ENCODE results near the gene DOCK4.

The DOCK4 gene

DNA sequence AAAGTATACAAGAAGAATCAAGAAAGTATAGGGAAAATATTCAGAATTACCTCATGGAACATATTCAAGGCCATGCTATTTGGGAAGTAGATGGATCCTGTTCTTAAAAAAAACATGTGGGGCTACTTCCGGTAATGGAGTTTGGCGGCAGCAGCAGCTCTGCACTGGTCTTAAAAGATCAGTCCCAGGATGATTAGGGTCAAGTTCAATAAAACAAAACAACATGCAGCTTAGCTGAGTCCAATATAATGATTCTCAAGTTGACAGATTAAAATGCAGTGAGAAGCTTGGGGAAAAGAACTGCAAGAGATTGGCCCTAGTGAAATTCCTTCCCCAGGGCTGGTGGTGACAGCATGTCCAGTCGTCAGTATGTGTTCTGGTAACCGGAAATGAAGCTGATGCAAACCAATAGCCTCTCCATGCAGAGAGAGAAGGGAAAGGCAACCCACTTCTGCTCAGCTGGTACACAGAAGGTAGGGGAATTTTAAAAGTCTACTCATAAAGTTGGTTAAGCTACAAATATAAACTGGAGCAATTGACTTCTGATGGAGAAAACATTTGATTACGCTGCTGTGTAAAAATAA, 338.8 kb downstream of the DOCK4 start:
- no peak for DNase-seq (ENCODE audit: low read depth in 2 of 3, low spot score in 2 of 3)

GRCh38 chr7:111866787-111867186, 339.4 kb downstream of the DOCK4 start:
- no peak for DNase-seq (ENCODE audit: low read depth in 2 of 3, low spot score in 2 of 3)

DNA sequence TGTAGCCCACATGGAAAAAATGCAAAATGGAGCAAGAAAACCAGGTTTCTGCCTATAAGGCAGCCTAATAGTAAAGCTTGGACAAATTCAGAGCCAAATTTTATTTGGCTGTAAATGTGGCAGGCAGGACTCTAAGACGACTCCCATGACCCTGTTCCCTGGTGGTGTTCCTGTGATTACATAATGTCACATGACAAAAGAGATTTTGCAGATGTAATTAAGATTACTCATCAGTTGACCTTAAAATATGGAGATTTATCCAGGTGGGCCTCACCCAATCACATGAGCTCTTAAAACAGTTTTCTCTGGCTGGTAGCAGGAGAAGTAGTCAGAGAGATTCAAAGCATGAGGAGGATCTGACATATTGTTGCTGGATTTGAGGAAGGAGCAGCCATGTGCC, 340.8 kb downstream of the DOCK4 start:
- DNase-seq (ENCODE audit: low read depth in 2 of 3, low spot score in 2 of 3), result no peak

GRCh38 chr7:111864291-111864976, 341.8 kb downstream of the DOCK4 start:
- DNase-seq (ENCODE audit: low read depth in 2 of 3, low spot score in 2 of 3), result no peak

GRCh38 chr7:111863269-111863668, 342.9 kb downstream of the DOCK4 start:
- DNase-seq (ENCODE audit: low read depth in 2 of 3, low spot score in 2 of 3), result no peak

- DNase-seq (ENCODE audit: low read depth in 2 of 3, low spot score in 2 of 3), result no peak
Observed at GRCh38 chr7:111860248-111860647, 346.0 kb downstream of the DOCK4 start.

DNA sequence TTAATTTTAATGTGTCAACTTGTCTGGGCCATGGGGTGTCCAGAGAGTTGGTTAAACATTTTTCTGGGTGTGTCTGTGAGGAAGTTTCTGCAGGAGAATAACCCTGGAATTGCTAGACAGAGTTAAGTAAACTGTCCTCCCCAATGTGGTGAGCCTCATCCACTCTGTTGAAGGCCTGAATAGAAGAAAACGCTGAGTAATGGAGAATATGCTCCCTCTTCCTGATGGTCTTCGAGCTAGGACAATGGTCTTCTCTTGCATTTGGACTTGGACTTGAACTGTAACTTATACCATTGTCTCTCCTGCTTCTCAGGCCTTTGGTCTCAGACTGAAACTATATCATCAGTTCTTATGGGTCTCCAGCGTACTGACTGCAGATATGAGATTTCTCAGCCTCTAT, 347.9 kb downstream of the DOCK4 start:
- no peak for DNase-seq (ENCODE audit: low read depth in 2 of 3, low spot score in 2 of 3)

GRCh38 chr7:111855842-111856227, 350.4 kb downstream of the DOCK4 start:
- no peak for DNase-seq (ENCODE audit: low read depth in 2 of 3, low spot score in 2 of 3)

DNA sequence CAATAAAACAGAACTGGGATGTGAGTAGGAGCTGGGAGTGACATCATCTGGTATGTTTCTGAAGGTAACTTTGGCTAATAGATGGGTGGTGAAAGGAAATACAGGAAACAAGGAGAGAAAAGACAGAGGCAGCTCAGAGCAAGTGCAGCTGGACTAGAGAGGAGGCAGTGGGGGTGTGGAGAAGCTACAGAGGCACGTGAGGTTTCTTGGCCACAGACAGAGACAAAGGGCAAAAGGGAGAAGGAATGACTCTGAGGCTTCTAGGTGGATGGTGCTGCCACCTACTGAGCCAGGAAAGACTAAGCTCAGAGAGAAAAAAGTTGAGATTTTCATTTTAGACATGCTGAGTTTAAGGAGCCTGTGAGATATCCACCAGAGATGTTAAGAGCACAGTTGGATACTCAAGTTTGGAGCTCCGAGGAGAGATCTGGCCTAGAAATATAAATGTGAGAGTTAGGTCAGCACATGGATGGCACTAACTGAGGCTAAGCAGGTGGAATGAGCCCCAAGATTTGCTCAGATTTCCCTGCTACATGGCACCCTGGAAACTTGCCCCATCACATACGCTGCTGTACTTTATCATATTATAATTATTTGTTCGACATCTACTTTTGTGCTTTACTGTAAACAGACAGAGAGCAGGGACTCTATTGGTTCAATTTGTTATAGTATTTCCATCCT, 350.9 kb downstream of the DOCK4 start:
- DNase-seq (ENCODE audit: low read depth in 2 of 3, low spot score in 2 of 3), result no peak

DNA sequence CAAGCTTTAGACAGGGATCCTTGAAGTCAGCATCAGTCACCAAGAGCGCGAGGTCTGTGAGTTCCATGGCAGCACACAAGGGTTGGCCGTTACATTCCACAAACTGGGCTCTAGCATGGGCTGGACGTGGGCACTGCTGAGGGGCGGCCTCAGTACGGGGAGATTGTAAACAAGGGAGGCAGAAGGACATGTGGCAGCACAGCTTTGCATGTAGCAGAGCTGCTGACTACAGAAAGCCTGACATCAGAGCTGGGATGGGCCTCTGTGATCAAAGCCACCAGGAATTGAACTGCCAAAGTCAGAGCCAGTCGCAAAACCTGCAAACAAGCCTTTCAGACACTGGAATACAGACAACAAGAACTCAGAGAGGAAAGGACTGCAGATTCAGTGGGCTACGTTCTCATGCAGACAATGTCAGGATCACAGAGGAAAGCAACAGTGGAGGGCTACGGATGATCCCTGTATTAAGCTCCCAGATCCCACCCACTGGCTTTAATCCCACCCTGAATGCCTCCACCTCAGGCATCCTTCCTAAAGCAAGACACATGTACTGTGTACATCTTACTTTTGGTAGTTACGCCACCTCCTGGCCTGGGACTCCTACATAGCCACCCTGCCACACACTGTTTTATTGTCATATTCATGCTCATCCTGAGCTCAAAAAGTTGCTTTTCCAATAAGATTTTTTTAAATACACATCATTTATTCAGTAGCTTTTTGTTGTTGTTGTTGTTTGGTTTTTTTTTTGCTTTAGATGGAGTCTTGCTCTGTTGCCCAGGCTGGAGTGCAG, 352.8 kb downstream of the DOCK4 start:
- DNase-seq (ENCODE audit: low read depth in 2 of 3, low spot score in 2 of 3), result no peak

DNA sequence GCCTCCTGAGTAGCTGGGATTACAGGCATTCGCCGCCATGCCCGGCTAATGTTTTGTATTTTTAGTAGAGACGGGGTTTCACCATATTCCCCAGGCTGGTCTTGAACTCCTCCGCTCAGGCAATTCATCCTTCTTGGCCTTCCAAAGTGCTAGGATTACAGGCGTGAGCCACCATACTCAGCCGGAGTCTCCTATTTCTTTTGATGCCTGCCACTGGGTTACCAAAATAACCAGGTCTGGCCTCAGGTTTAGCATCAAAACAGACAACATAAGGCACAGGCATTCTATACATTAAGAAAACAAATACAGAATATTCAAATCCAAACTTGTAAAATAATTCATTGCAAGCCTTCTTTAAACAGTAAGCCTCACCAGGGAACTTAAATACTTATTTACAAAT, 354.1 kb downstream of the DOCK4 start:
- no peak for DNase-seq (ENCODE audit: low read depth in 2 of 3, low spot score in 2 of 3)

DNA sequence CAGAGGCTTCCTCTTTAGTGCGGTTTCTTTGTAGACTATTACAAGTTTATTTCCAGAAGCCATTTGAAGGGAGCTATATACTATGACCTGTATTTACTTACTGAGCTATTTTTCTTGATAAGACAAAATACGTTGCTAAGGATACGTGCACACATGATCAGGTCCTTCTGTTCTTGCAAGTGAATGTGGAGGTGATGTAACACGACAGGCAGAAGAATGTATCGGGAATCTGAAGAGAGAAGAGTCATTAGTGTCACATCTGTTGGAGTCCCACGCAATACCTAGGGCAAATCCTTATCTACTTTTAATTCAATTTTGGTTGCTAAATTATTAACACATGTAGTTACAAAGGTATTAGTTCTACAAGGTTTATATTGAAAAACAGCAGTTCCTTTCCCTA, 359.3 kb downstream of the DOCK4 start:
- DNase-seq (ENCODE audit: low read depth in 2 of 3, low spot score in 2 of 3), result no peak

DNA sequence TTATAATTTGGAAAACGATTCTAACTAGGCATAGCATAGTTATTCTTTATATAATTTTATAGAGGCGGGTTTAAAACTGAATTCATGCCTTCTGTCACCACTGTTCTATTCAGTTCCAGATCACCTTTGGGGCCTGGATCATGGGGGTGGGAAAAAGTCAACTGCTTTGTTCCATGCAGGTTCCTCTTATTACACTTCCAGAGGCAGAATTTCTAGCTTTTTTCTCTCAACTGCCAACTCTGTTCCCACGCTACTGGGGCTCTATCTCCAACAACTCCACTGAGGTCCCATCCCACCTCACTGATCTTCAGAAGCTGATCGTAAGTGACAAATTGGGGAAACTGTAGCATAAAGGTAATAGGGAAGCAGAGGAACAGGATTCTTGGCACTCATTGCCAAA, 360.3 kb downstream of the DOCK4 start:
- DNase-seq (ENCODE audit: low read depth in 2 of 3, low spot score in 2 of 3), result no peak

- DNase-seq (ENCODE audit: low read depth in 2 of 3, low spot score in 2 of 3), result no peak
Observed at GRCh38 chr7:111844904-111845671, 361.1 kb downstream of the DOCK4 start.

- no peak for DNase-seq (ENCODE audit: low read depth in 2 of 3, low spot score in 2 of 3)
Observed at GRCh38 chr7:111842491-111842890, 363.7 kb downstream of the DOCK4 start.

DNA sequence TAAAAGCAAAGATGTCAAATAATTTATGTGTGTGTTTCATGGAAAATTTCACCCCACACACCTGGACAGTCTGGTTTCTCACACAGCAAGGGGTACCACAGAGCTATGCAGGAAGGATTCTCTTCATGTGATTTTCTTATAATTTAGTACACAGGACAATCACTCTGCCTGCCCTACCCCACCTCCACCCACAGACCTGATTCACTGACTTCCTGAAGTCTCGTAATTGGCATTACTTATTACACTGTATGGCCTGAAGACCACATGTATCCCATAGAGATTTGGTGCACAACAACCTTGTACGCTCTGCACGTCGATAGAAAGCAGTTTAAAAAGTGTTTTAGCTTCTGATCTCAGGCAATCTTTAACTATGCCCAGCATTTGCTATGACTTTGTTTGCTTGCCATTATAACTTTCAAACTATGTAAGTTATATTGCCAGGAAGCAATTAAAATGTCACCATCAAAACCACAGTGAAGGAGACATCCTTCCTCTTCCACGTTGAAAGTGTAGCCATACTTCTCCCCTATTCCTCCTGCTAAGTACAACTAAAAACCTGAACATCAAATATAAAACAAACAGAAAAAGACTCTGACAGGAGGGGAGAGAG, 364.5 kb downstream of the DOCK4 start:
- no peak for DNase-seq (ENCODE audit: low read depth in 2 of 3, low spot score in 2 of 3)

DNA sequence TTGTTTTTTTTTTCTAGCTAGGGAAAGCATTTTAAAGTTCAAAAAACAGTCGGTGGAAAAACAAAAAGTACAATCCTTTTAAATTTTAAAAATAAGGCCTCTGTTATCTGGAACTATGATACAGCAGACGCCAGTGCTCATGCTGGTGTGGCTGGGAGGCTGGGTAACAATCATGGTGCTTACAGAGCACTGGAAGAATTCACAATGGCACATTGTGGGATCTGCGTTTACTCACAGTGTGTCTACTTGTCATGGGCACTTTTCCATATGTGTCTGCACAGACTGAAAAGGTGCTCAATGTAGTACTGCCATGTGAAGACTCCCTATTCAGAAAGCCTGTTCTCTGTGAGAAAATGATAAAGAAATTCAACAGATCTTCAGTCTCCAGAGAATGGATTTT, 365.7 kb downstream of the DOCK4 start:
- no peak for DNase-seq (ENCODE audit: low read depth in 2 of 3, low spot score in 2 of 3)

DNA sequence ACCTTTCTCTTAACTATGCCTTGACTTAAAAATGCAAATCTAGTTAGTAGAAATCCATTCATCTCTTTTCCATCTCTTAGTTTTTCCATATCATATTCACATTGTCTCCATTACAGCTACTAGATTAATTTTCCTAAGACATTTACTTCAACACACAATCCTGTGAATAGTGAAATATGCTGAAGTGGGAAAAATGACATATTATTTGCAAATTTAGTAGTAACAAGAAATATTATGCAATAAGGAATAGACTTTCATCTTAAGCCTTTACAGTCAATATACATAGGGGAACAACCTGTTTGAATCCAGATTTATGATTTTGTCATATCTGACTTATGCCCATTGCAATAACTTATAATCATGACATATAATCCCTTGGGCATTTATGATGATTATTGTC, 366.9 kb downstream of the DOCK4 start:
- no peak for DNase-seq (ENCODE audit: low read depth in 2 of 3, low spot score in 2 of 3)

- DNase-seq (ENCODE audit: low read depth in 2 of 3, low spot score in 2 of 3), result no peak
Observed at GRCh38 chr7:111836592-111836991, 369.6 kb downstream of the DOCK4 start.

DNA sequence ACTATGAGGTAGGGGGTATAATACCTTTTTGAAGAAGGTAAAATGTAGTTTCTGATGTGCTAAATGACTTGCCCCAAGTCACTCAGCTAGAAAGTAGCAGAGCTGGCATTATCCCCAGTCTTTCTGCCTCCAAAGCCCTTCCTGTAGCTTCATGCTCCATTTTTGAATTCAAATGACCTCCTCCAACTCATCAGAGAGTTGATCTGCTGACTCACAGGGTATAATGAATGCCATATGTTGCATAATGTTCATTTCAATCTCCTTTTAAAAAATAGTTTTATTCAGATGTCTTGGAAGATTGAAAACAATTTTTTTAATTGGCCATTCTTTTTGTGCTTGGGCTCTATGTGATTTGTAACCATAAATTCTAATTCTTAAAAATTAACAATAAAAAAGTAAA, 371.1 kb downstream of the DOCK4 start:
- DNase-seq (ENCODE audit: low read depth in 2 of 3, low spot score in 2 of 3), result no peak

GRCh38 chr7:111834367-111834766, 371.8 kb downstream of the DOCK4 start:
- no peak for DNase-seq (ENCODE audit: low read depth in 2 of 3, low spot score in 2 of 3)
